HG02885 (cell line): Measurements from ENCODE around the gene THRAP3.

ENCODE experiments used
- ATAC-seq: cut with Tn5 transposase; IDR thresholded peaks from one replicate; pipeline ENCODE4 v1.9.1; 2021; ENCODE audit warnings: mild to moderate bottlenecking; ENCODE audit not compliant: unreplicated experiment, poor library complexity

THRAP3 gene

DNA sequence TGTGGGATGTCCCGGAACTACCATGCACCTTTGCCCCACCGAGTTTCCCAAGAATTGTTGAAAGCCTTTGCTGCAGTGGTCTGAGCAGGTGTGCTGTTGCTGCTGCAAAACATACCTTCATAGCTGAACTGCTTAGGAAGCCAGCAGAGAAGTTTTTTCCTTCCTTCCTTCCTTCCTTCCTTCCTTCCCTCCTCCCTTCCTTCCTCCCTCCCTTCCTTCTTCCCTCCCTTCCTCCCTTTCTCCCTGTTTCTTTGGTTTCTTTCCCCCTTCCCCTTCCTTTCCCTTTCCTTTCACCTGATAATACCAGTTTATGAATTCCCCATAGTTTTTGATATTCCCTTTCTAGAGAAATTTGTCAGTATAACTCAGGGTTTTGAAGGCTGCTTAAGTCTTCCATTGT lies 71.1 kb downstream of the THRAP3 start:
- ATAC-seq: no peak

DNA sequence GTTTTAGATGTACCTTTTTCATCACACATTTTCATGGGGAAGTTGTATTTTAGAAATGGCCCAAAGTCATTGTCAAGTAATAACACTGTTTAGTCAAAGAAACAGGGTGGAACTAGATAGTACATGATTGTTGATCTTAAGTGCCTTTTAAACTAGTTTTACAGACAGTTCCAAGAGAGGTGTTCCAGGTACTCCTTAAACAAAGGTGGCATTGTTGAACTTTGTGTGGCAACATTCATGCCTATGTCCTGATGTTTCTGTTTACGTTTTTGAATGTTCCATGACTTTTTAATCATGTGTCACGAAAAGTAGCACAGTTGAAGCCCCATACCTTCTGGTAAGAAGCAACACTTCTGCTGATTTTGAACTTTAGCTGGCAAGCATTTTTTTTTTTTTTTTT lies 72.8 kb downstream of the THRAP3 start:
- no peak for ATAC-seq

DNA sequence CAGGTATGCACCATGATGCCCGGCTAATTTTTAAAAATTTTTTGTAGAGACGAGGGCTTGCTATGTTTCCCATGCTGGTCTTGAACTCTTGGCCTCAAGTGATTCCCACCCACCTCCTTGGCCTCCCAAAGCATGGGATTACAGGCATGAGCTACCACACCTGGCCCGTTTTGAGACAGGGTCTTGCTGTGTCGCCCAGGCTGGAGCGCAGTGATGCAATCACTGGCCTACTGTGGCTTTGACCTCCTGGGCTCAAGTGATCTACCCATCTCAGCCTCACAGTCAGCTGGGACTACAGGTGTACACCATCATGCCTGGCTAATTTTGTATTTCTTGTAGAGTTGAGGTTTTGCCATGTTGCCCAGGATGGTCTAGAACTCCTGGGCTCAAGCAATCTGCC lies 74.4 kb downstream of the THRAP3 start:
- ATAC-seq: no peak

DNA sequence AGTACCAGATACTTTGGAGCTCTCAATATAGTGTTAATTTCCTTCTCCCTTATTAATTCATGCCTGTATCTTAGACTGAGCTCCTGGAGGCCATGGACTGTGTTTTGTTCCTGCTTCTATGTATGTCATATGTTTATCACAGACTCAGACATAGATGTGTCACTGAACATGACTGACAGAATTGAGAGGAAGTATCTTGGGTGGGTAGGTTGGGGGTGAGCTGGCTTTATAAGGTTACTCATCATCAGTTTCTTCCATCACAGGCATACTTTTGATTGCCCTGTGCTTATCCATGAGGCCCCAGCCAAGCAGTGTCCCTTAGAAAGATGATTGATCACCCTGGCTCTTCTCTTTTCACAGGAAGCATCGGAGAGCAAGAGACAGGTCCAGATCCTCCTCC lies 76.3 kb downstream of the THRAP3 start:
- no peak for ATAC-seq

DNA sequence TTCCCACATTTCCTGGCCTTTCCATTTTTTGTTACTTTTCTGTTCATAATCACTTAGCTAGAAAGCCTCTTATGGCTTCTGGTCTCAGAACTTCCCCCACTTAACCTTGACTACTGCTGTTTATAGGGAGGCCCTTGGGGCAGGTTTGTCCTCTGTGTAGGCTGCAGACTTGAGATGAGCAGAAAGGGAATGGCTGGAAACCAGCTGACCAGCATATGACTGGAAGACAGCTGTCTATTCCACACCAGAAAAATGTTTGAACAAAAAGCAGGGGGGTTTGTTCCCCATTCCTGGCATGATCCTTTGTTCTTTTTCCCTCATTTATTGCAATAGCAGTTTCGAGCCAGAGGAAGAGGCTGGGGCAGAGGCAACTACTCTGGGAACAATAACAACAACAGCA lies 77.0 kb downstream of the THRAP3 start:
- ATAC-seq: no peak

DNA sequence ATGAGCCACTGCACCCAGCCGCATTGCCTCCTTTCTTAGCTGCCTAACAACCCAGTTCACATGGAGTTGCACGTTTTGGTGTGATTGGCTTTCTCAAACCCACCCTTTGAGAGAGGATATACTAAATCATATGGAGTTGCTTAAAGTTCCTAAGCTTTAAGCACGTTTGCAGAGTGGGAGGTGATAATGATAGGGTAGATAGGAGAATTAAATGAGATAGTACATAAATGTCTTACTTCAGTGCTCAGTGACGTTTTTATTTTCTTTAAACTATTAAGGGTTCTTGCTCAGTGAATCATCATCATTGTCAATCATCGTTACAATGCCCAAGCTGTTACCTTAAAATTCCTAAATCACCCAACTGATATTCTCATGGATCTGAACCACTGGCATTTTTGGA lies 79.0 kb downstream of the THRAP3 start:
- no peak for ATAC-seq

DNA sequence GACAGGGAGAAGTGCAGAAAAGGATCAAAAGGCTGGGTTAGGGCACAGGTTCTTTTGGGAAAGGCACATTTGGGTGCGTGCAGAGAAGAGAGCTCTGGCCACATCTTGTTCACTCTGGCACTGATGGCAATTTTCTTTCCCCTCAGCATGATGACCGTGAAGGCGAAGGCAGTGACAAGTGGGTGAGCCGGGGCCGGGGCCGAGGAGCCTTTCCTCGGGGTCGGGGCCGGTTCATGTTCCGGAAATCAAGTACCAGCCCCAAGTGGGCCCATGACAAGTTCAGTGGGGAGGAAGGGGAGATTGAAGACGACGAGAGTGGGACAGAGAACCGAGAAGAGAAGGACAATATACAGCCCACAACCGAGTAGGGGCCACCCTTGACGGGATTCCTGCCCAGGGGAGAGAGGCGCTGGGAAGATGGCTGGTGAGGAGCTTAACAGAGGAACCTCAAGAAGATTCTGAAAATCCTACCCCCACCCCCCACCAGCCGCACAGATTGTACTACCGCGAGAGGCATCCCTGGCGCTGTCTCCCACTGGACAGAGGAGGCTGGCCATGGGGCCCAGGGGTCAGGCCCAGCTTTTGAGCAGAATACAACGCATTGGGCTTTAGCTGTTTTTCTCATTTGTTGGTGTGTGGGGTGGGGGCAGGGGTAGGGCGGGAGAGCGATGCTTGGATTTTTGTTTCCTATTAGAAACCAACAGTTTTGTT lies 79.6 kb downstream of the THRAP3 start:
- ATAC-seq: no peak

DNA sequence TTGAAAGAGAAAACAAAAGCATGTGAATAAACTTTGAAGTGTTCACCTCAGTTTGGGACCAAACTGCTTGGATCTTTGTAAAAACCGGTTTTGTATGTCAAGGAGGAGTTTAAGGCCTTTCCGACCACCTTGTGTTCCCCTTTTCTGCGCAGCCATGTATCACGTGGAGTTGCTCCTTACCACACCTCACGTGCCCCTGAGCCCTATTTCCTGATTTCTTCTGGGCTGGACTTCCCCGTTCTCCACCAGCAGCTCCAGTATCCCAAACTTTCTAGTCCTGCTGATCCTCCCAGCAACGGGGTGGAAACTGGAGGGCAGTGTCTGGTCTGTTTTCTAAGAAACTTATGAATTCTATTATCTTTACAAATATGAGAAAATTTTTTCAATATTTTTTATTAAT lies 80.3 kb downstream of the THRAP3 start:
- ATAC-seq: no peak

DNA sequence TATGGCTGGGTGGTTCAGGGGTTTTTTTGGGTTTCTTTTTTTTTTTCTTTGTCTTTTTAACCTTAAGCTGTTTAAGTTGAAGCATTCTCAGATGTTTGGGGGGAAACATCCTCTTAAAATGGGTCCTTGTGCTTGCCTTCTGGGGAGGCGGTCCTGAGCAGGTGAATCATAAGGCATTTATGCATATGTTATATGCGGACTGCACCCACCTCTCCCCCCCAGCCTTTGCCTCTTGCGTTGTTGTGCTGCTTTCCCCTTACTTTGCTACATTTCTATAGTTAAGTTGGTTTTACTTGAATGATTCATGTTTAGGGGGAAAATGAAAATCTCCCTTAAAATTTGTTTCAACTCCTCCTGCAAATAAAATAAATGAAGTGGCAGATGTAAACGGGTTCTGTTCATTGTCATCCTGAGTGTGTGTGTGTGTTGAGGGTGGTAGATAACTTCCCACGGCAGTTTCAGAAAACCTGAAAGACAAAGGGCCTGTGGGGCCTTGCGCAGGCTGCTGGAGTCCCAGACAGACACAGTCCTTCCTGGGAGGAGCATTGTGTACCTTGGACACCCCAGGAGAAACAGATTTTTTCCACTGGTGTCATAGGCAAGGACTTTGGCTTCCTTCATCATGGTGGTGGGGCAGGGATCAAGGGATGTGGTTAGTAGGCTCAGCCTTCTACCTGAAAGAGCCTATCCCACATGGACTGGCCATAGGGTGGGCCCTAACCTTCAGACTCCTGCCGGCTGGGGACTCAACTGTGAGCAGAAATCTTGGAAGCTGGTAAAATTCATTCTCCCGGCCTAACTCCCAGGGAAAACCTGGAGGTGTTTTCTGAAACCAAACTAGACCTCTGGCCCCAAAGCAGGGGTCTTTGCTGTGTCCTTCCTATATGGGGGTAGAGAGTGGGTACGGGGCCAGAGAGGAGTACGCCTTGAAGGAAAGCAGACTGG lies 81.0 kb downstream of the THRAP3 start:
- ATAC-seq: no peak

DNA sequence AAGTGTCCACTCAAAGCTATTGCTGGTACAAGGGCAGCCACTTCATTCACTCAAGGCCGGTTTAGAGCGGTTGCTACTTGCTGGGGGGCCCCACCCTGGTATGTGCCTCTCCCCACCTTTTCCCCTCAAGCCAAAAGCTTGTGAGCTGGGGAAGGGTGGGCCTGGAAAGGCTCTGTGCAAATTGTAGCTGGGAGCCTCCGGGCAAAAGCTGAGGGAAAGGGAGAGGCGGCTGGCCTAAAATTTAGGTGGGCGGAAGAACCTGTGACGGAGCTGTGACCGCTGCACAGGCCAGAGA lies 81.6 kb downstream of the THRAP3 start:
- ATAC-seq: no peak

DNA sequence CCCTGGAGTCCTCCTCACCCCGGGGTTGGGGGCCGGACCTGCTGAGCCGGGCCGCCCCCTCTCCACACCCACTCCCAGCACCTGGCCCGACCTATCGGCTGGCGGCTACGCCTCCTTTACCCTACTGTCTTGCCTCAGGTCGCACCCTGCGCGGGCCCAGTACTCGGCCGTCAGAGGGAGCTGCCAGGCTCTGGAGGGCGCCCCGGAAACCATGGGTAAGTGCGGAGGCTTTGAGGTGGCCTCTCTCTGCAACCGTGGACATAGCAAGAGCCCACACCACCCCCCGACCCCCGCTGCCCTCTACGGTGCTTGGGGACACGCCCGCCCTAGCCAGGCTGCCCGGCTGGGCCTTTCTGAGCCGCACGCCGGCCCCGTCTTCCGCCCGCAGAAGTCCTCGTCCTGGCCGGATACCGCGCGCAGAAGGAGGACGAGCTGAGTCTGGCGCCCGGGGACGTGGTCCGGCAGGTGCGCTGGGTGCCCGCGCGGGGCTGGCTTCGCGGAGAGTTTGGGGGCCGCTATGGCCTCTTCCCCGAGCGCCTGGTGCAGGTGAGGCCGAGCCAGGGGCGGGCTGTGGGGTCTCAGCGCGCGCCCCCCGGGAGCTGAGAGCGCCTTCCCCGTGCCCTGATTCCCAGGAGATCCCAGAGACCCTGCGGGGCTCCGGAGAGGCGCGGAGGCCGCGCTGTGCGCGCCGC lies 82.1 kb downstream of the THRAP3 start, which contains the start of gene SH3D21:
Gene SH3D21, plus strand, starts transcription at position 159 of the 692 bp plus-strand sequence. Its CDS starts 53 bp downstream, at position 212.
- ATAC-seq: peak; percentile 29

DNA sequence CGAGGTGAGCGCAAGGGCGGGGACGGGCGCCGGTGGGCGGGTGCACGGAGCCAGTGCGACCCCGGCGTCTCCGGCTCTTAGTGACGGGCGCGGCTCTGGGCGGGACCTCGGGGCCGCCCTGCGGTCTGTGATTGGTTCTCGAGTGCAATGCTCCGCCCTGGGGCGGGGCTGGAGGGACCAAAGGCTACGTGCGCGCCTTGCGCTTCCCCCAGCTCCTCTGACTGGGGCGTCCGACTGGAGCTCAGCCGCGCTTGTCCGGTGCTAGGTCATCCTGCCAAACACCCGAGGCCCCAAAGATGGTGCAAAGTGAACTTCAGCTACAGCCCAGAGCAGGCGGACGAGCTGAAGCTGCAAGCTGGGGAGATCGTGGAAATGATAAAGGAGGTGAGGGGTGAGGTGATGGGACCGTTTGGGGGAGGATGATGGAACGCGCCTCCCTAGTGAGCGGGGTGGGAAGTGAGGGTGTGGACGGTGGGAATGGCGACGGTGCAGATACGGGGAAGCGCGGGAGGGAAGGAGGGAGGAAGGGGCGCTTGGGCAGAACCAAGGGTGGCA lies 82.7 kb downstream of the THRAP3 start:
- peak; percentile 96 for ATAC-seq

DNA sequence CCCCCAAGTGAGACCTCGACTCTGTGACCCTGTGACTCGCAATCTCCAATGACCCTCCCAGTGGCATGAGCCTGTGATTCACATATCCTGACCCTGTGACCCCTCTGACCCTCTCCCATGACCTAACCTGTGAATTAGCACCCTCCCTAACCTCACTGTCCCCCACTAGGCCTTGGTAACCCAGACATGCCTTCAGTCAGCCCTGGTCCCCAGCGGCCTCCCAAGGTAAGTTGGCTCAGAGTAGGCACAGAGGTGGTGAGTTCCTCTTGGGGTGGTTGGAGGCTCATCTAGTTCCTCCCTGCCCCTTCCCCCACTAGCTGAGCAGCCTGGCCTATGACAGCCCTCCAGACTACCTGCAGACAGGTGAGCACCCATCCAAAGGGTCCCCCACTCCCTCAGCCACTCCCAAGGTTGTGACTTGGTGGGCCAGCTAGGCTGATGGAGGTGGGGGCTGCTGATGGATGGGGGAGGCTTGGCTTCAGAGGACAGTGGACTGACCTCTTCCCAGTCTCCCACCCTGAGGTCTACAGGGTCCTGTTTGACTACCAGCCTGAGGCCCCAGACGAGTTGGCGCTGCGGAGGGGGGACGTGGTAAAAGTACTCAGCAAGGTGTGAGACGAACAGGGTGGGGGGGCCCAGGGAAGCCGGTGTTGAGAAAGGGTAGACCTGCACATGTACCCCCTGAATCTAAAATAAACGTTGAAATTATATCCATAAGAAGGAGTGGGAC lies 83.5 kb downstream of the THRAP3 start:
- no peak for ATAC-seq

DNA sequence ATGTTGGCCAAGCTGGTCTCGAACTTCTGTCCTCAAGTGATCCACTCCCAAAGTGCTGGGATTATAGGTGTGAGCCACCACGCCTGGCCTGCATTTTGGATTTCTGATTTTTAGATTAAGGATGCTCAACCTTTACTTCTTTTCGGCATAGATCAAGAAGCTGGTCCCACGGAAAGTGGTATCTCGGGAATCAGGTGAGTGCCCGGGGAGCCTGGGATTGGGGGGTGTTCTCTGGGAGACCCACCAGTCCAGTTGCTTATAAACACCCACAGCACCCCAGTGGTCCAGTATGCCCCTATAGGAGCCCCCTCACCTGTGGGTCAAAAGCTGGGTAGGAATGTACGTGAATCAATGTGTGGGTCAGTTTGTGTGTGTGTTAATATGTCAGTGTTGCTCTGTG lies 85.2 kb downstream of the THRAP3 start:
- no peak for ATAC-seq

DNA sequence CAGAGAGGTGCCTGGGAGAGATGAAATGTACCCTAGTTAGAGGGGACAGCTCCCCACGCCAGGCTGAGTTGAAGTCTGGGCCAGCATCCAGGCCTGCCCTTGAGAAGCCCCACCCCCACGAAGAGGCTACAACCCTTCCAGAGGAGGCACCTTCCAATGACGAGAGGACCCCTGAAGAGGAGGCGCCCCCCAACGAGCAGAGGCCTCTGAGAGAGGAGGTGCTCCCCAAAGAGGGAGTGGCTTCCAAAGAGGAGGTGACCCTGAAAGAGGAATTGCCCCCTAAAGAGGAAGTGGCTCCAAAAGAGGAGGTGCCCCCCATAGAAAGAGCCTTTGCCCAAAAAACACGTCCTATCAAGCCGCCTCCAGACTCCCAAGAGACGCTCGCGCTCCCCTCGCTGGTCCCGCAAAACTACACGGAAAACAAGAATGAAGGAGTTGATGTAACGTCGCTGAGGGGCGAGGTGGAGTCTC lies 96.1 kb downstream of the THRAP3 start:
- no peak for ATAC-seq

DNA sequence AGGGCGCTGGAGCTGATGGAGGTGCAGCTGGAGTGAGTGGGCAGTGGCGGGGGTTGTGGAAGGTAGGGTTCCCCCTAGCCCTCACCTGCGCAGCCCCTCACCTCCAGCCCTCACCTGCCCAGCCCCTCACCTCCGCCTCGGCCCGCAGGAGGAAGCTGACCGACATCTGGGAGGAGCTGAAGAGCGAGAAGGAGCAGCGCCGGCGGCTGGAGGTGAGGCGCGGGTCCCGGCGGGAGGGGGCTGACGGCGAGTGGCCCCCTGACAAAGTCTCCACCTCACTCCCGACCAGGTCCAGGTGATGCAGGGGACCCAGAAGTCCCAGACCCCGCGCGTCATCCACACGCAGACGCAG lies 96.5 kb downstream of the THRAP3 start:
- no peak for ATAC-seq

DNA sequence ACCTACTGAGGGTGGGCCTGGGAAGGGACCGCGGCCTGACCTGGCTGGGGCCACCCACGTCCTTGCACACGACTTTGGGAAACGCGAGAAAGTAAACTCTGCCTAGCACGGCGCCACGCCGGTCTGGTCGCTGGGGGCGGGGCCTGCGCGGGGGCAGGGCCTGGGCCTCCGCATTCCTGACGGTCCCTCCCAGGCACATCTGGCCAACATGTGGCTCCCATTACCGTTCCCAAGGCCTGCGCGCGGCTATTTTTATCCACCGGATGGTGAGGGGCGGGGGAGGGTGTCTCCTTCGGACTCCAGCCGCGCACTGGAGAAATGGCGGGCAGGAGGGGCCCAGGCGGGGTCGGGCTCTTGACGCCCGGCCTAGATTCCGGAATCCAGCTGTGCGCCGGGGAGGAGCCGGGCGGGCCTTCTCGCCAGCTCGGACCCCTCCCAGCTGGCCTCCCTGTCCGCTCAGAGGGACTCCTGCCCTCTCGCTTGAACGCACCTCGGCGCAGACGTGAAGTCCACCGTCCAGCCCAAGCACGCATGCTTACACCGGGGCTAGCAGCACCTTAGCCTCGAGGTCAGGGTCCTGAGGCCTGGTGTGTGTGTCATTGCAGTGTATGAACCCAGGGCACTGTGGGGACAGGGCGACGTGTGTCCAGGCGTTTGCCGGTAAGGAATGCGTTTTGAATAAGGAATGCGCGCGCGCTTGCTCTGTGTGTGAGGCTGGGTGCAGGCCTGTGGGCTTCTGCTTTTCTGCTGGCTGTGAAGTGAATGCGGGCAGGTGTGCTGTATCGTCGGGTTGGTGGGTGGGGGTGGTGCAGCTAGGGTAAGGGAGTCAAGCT lies 97.1 kb downstream of the THRAP3 start:
- ATAC-seq: no peak

DNA sequence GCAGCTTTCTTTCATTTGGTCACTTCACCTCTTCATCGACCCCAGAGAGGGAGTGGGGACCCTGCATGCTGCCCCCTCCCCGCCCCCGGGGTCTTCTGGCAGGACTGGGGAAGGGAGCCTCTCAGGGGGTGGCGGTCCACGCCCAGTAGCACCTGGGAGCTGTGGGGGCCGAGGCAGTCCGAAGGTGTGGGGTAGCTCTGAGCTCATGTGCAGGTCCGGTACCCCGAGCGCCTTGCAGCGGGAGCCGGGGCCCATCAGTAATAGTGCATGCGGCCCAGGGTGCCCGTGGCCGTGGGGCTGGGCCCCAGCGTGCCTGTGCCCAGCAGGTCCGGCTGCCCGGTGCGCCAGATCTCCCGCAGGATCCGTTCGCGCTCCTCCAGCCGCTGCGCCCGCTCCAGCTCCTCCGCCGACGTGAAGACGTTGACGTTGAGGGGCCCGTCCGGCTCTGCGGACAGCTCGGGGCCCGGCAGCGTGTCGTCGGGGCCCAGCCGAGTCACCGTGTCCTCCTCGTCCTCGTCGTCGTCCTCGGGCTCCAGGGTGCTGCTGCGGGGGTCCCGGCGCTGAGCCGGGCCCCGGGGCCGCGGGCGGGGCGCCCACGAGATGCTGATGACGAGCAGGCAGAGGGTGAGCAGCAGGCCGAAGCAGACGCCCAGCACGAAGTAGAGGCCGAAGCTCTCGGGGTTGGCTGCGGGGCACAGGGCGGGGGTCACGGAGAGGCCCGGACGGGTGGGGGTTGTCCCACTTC lies 98.0 kb downstream of the THRAP3 start:
- no peak for ATAC-seq
